ENCODE results near the gene ERN1. TPM values are rescaled to one million over a fixed set of nuclear protein-coding genes. Genes with fewer than 3 reads are reported as not detected.
"Not testable (repeated sequence)": the region's sequence is repeated elsewhere in the genome, so short reads cannot be mapped to it uniquely, and the experiment has no call there.

The ERN1 gene
- total and polyA plus RNA-seq, 2 experiments from 2014 or later = 10.3 to 16.5 TPM

GRCh38 chr17:64020056-64020766 lies 109.7 kb downstream of the ERN1 start, which contains the start of gene ICAM2:
ICAM2 (minus strand) TSS chr17:64020633; CDS start chr17:64006691, 13,942 bp downstream.
- H3K4me2 ChIP-seq = peak within 1 kb of the TSS; percentile 51
- H3K4me3 ChIP-seq = no peak within 1 kb of the TSS
- peak within 1 kb of the TSS; percentile 26 for H2AFZ ChIP-seq
- DNase-seq (ENCODE audit: low spot score) = no peak
- no peaks in the 10 kb centered on the region for H3K79me2 ChIP-seq
- no peaks in the 10 kb centered on the region for H3K4me1 ChIP-seq (ENCODE audit: insufficient read depth)
- no peak for TF ChIP-seq EZH2 (IDR thresholded peaks at IDR 0.05; ENCODE audit: borderline replicate concordance)
- TF ChIP-seq CTCF (IDR thresholded peaks at IDR 0.05; ENCODE audit: poor library complexity) = no peak
- TF ChIP-seq EZH2phosphoT487 (IDR thresholded peaks at IDR 0.05; ENCODE audit: low read depth, severe bottlenecking, unreplicated experiment) = no peak
- H3K27me3 ChIP-seq = no peaks in the 10 kb centered on the region
- no peaks in the 10 kb centered on the region for H3K9me3 ChIP-seq (ENCODE audit: low read depth)
- no peak within 1 kb of the TSS for H3K27ac ChIP-seq
- no peaks in the 10 kb centered on the region for H3K36me3 ChIP-seq (replicated peaks; ENCODE audit: insufficient read depth, low read depth)
- H3K9me2 ChIP-seq (replicated peaks; ENCODE audit: insufficient read depth) = no peaks in the 10 kb centered on the region
- WGBS (ENCODE audit: low lambda C conversion rate, missing lambda C conversion rate) = 55% methylated on average over 20 of the region's 23 CpGs
- no peaks in the 10 kb centered on the region for H4K20me1 ChIP-seq (ENCODE audit: insufficient read depth, poor library complexity, severe bottlenecking)

GRCh38 chr17:64019551-64019961 lies 110.4 kb downstream of the ERN1 start:
- not testable (repeated sequence) for H2AFZ ChIP-seq; H3K27me3 ChIP-seq; H3K9me3 ChIP-seq (ENCODE audit: low read depth); H3K4me2 ChIP-seq; H3K27ac ChIP-seq; H3K9me2 ChIP-seq (replicated peaks; ENCODE audit: insufficient read depth); H3K4me3 ChIP-seq; H3K79me2 ChIP-seq; H4K20me1 ChIP-seq (ENCODE audit: insufficient read depth, poor library complexity, severe bottlenecking); H3K36me3 ChIP-seq (replicated peaks; ENCODE audit: insufficient read depth, low read depth); H3K4me1 ChIP-seq (ENCODE audit: insufficient read depth); DNase-seq (ENCODE audit: low spot score)
- 84% methylated on average over 9 of the region's 9 CpGs for WGBS (ENCODE audit: low lambda C conversion rate, missing lambda C conversion rate)

- Histone ChIP-seq H3K4me3 (no peak overlapping the region), H3K27me3 (no peaks in the 10 kb centered on the region), H3K79me2 (no peaks in the 10 kb centered on the region), H3K9me2 (replicated peaks; ENCODE audit: insufficient read depth) (no peaks in the 10 kb centered on the region), H3K4me2 (no peak overlapping the region), H3K36me3 (replicated peaks; ENCODE audit: insufficient read depth, low read depth) (no peaks in the 10 kb centered on the region), H4K20me1 (ENCODE audit: insufficient read depth, poor library complexity, severe bottlenecking) (no peaks in the 10 kb centered on the region), H3K9me3 (ENCODE audit: low read depth) (no peaks in the 10 kb centered on the region), H3K4me1 (ENCODE audit: insufficient read depth) (no peaks in the 10 kb centered on the region), H3K27ac (no peak overlapping the region), H2AFZ (no peak overlapping the region)
- WGBS (ENCODE audit: low lambda C conversion rate, missing lambda C conversion rate) = 86% methylated on average over 2 of the region's 2 CpGs
- DNase-seq (ENCODE audit: low spot score) = no peak
- TF ChIP-seq CTCF (IDR thresholded peaks at IDR 0.05; ENCODE audit: poor library complexity) (no peak), EZH2 (IDR thresholded peaks at IDR 0.05; ENCODE audit: borderline replicate concordance) (no peak), EZH2phosphoT487 (IDR thresholded peaks at IDR 0.05; ENCODE audit: low read depth, severe bottlenecking, unreplicated experiment) (no peak)
Observed at GRCh38 chr17:64017381-64017980, 112.5 kb downstream of the ERN1 start.

GRCh38 chr17:64016974-64017373 lies 113.0 kb downstream of the ERN1 start:
- Histone ChIP-seq H3K36me3 (replicated peaks; ENCODE audit: insufficient read depth, low read depth) (no peaks in the 10 kb centered on the region), H2AFZ (no peak overlapping the region), H3K9me3 (ENCODE audit: low read depth) (no peaks in the 10 kb centered on the region), H3K9me2 (replicated peaks; ENCODE audit: insufficient read depth) (no peaks in the 10 kb centered on the region), H3K4me3 (no peak overlapping the region), H3K27ac (no peak overlapping the region), H4K20me1 (ENCODE audit: insufficient read depth, poor library complexity, severe bottlenecking) (no peaks in the 10 kb centered on the region), H3K27me3 (no peaks in the 10 kb centered on the region), H3K4me1 (ENCODE audit: insufficient read depth) (no peaks in the 10 kb centered on the region), H3K79me2 (no peaks in the 10 kb centered on the region), H3K4me2 (no peak overlapping the region)
- WGBS (ENCODE audit: low lambda C conversion rate, missing lambda C conversion rate) = 93% methylated on average over 3 of the region's 3 CpGs
- no peak for DNase-seq (ENCODE audit: low spot score)
- TF ChIP-seq CTCF (IDR thresholded peaks at IDR 0.05; ENCODE audit: poor library complexity) (no peak), EZH2phosphoT487 (IDR thresholded peaks at IDR 0.05; ENCODE audit: low read depth, severe bottlenecking, unreplicated experiment) (no peak), EZH2 (IDR thresholded peaks at IDR 0.05; ENCODE audit: borderline replicate concordance) (no peak)
